Measurements from ENCODE around the gene UNC5C. TPM values are rescaled to one million over a fixed set of nuclear protein-coding genes. Genes with fewer than 3 reads are reported as not detected.

Gene UNC5C
- total RNA-seq, 4 donors from 2014 or later = 2.2 to 19.0 (median 2.5) TPM

DNA sequence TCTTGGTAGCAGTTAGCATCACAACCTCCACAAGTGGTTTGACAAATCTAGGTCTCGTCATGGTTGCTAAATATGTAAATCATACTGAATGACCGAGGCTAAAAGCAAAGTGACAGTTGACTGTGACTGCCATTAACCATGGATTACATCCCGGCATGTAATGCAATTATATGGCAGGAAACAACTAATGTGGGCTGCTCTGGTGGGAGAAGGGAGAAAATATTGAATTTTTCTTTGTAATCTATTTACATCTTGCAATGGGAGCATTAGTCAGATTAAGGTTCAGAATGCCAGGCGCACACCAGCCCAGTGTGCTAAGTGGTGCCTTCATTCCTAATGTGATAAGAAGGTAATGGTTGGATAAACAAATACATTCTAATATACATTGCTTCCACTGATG is 35.8 kb downstream of the UNC5C start:
- H3K36me3 ChIP-seq = no peaks in the 10 kb centered on the region
- TF ChIP-seq, protein P1, sequence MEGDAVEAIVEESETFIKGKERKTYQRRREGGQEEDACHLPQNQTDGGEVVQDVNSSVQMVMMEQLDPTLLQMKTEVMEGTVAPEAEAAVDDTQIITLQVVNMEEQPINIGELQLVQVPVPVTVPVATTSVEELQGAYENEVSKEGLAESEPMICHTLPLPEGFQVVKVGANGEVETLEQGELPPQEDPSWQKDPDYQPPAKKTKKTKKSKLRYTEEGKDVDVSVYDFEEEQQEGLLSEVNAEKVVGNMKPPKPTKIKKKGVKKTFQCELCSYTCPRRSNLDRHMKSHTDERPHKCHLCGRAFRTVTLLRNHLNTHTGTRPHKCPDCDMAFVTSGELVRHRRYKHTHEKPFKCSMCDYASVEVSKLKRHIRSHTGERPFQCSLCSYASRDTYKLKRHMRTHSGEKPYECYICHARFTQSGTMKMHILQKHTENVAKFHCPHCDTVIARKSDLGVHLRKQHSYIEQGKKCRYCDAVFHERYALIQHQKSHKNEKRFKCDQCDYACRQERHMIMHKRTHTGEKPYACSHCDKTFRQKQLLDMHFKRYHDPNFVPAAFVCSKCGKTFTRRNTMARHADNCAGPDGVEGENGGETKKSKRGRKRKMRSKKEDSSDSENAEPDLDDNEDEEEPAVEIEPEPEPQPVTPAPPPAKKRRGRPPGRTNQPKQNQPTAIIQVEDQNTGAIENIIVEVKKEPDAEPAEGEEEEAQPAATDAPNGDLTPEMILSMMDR (IDR thresholded peaks at IDR 0.05) = no peak
- no peak for TF ChIP-seq POLR2A (IDR thresholded peaks at IDR 0.05)
- no peak overlapping the region for H3K4me3 ChIP-seq
- H3K27me3 ChIP-seq = no peaks in the 10 kb centered on the region
- no peak for DNase-seq
- no peaks in the 10 kb centered on the region for H3K9me3 ChIP-seq
- H3K27ac ChIP-seq = no peak overlapping the region
- no peaks in the 10 kb centered on the region for H3K4me1 ChIP-seq

DNA sequence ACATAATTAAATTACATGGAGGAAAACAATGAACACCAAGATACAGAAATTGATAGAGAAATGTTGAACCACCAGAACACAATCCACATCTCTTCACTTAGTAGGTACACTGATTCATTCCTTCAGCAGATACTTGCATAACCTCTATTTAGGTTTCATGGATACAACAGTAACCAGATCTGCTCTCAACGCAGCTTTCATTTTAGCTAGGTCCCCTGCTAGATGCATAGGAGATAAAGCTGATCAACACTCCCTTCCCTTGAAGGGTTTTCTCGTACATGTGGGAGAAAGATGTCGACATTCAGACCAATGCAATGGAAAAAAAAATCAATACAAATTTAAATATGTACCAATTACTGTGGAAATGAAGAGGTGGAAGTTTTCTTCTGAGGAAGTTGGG is 37.3 kb downstream of the UNC5C start:
- no peak for DNase-seq
- Histone ChIP-seq H3K36me3 (no peaks in the 10 kb centered on the region), H3K27me3 (no peaks in the 10 kb centered on the region), H3K4me1 (no peaks in the 10 kb centered on the region), H3K27ac (no peak overlapping the region), H3K4me3 (no peak overlapping the region), H3K9me3 (no peaks in the 10 kb centered on the region)
- TF ChIP-seq, protein P1 (IDR thresholded peaks at IDR 0.05) = no peak
- TF ChIP-seq POLR2A (IDR thresholded peaks at IDR 0.05) = no peak

DNA sequence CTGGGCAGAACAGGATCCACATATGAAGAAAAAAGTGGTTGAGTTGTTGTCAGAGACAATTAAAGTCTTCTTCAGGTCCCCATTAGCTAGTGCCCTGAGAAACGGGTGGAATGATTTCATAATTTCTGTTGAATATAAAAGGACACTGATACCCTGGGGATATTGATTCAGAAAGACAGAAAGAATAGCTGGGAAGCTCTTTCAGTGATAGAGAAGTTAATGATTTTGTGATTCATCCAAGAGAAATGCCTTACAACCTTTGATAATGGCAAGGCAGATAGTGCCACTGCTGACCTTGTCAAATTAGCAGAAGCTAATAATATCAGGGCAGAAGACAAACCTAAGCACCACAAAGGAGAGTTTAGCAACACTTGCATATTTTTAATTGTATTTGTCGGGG is 37.9 kb downstream of the UNC5C start:
- Histone ChIP-seq H3K27ac (no peak overlapping the region), H3K9me3 (no peaks in the 10 kb centered on the region), H3K4me3 (no peak overlapping the region), H3K27me3 (no peaks in the 10 kb centered on the region), H3K4me1 (no peaks in the 10 kb centered on the region), H3K36me3 (no peaks in the 10 kb centered on the region)
- DNase-seq = no peak
- TF ChIP-seq POLR2A (IDR thresholded peaks at IDR 0.05) = no peak
- TF ChIP-seq, protein P1 (IDR thresholded peaks at IDR 0.05) = no peak

DNA sequence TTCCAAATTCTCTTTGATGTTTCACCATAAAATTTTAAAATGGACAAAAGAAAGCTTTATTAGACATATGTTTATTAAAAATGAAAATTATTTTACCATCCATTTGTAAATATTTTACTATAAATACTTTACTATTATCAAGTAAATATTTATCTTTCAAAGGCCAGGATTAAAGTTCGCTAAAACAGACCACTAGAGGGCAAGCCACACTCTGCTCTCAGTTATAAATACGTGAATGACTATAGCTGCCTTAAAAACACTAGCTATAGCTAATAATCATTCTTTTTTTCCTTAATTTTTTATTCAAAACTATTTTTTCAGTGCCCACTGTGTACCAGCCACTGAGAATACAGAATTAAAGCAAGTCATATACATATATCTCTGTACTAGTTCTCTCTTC is 38.6 kb downstream of the UNC5C start:
- no peak for DNase-seq
- no peak overlapping the region for H3K4me3 ChIP-seq
- H3K27ac ChIP-seq = no peak overlapping the region
- H3K36me3 ChIP-seq = no peaks in the 10 kb centered on the region
- H3K9me3 ChIP-seq = no peaks in the 10 kb centered on the region
- TF ChIP-seq, protein P1 (IDR thresholded peaks at IDR 0.05) = peak in 4 of 6 experiments; percentile 26 to 41 (median 35)
- TF ChIP-seq POLR2A (IDR thresholded peaks at IDR 0.05) = no peak
- no peaks in the 10 kb centered on the region for H3K4me1 ChIP-seq
- no peaks in the 10 kb centered on the region for H3K27me3 ChIP-seq

DNA sequence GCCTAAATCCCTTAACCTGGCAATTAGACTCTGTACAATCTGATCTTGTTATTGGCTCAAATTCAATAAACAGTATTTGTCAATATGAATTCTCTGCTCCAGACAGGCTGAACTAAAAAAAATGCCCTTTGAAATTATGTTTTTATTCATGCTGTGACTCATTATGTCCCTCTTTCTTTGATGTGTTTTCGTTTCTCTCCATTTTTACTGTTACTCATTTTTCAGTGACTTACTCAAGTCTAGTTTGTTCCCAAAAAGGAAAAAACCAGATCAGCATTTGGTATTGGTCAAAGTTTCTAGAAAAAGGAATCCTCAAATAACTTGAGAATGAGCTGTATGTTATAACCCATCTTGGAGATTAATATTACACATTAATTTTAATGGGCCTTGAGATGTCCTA is 40.4 kb downstream of the UNC5C start:
- H3K27ac ChIP-seq = no peak overlapping the region
- no peaks in the 10 kb centered on the region for H3K27me3 ChIP-seq
- H3K4me1 ChIP-seq = no peaks in the 10 kb centered on the region
- TF ChIP-seq POLR2A (IDR thresholded peaks at IDR 0.05) = no peak
- TF ChIP-seq, protein P1 (IDR thresholded peaks at IDR 0.05) = no peak
- no peak for DNase-seq
- no peak overlapping the region for H3K4me3 ChIP-seq
- H3K36me3 ChIP-seq = no peaks in the 10 kb centered on the region
- H3K9me3 ChIP-seq = no peaks in the 10 kb centered on the region

DNA sequence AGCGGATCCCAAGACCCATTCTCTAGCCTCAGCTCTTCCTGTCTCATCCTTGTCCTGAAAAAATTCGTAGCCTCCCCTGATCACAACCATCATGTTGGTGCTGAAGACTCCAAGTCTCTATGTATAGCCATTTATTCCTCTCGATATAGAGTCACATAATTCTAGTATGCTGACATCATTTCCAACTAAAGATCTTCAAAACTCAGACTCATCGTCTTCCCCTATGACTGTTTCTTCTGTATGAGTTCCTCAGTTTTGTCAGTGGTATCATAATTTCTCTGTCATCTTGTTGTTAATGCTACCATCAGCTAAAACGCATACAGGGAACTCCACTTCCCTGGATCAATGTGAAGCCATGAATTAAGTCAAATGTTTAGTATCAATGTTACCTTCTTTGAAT is 41.2 kb downstream of the UNC5C start:
- Histone ChIP-seq H3K27me3 (no peaks in the 10 kb centered on the region), H3K4me3 (no peak overlapping the region), H3K9me3 (no peaks in the 10 kb centered on the region), H3K36me3 (no peaks in the 10 kb centered on the region), H3K4me1 (no peaks in the 10 kb centered on the region), H3K27ac (no peak overlapping the region)
- TF ChIP-seq, protein P1 (IDR thresholded peaks at IDR 0.05) = no peak
- TF ChIP-seq POLR2A (IDR thresholded peaks at IDR 0.05) = no peak
- DNase-seq = no peak
